Forelimb muscle (tissue), 1 donor: ENCODE measurements around the gene KRAS. TPM values are rescaled to one million over a fixed set of nuclear protein-coding genes. Genes with fewer than 3 reads are reported as not detected.

Experiments used
- DNase-seq: peaks from one replicate; pipeline ENCODE4 v3.0.0-alpha.2; 2013; ENCODE audit warnings: low read depth
- polyA plus RNA-seq: library from polyadenylated mRNA; unstranded; fragments of 120-200 nt; gene quantifications from one replicate; pipeline ENCODE4 v1.2.1, GENCODE V29; 2013; ENCODE audit not compliant: insufficient read length

KRAS gene
- polyA plus RNA-seq, 1 donor = 16.1 TPM

- peak; percentile 84 for DNase-seq
These were observed 55.4 kb downstream of the KRAS start, which contains the start of the genes DNAI7 and ETFRF1 for GRCh38 chr12:25195056-25195971. TSS of gene DNAI7 (minus strand) at chr12:25195160. CDS start at chr12:25195078, 82 bp downstream. TSS of gene ETFRF1 (plus strand) at chr12:25195237. CDS start at chr12:25203957, 8,720 bp downstream.

GRCh38 chr12:25194722-25195055 is 56.0 kb downstream of the KRAS start:
- no peak for DNase-seq

DNA sequence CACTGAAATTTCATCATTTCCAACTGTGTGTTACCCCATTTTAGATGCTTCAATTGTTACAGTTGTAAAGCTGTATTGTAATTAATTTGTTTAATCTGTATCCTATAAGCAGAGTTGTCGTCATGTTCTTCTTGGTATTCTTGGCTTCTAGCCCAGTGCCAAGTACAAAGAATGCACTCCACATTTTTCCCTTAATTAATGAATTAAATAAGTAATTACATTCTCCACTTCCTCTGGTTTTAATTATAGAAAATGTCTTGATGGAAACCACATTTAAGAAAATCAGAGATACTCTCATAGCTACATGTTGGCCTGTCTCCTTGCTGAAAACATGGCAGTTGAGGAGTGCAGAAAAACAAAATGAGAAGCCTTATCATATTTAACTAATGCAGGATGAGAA is 56.5 kb downstream of the KRAS start:
- no peak for DNase-seq

DNA sequence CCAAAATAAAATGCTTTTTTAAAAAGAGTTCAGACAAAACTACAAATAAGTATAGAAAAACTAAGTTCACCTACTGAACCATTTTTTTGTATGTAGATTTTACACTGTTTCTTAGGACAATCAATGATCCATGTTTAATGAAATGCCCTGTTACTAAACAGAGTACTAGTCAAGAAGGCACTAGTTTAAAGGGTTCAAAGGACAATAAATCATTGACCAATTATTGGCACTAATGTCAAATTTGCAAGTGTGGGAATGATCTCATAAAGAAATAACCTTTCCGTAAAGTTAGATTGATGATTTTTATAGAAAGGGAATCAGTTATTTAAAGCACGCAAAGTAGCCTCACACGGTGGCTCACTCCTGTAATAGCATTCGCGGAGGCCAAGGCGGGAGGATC is 59.9 kb downstream of the KRAS start:
- no peak for DNase-seq

GRCh38 chr12:25189656-25190055 is 61.1 kb downstream of the KRAS start:
- DNase-seq = no peak

- DNase-seq = no peak
These were observed 62.9 kb downstream of the KRAS start for GRCh38 chr12:25187781-25188180.

- no peak for DNase-seq
These were observed 63.8 kb downstream of the KRAS start for GRCh38 chr12:25186788-25187402.

DNA sequence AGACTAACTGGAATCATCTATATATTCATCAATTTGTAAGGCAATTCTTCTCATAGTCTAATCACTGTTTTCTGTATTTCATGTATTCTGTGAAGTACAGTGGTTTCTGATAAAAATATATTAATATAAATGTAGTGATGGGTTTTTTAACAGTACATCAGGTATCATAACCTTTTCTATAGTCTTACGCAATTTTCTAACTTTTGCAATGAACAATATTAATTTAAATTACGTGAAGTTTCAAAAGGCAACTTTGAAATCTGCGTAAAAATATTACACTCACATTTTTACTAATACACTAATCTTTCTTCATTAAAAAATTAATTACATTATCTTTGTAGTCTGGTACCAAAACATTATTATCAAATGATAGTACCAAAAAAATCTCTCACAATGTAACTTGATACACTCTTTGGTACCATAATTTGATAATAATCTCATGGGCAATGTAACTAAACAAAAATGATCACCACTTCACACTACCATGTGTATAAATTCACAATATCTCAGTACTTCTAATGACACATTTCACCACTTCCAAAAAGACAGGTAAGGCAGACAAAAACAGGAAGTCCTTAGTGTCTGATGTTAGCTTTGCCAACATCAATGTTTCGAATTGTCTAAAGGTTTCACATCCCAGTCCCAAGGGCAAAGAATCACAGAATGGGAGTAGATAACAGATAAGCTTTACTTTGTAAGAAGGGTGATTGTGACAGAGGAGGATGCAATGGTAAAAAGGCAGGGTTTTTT is 64.5 kb downstream of the KRAS start:
- DNase-seq = no peak

- no peak for DNase-seq
These were observed 66.6 kb downstream of the KRAS start for GRCh38 chr12:25184132-25184531.

DNA sequence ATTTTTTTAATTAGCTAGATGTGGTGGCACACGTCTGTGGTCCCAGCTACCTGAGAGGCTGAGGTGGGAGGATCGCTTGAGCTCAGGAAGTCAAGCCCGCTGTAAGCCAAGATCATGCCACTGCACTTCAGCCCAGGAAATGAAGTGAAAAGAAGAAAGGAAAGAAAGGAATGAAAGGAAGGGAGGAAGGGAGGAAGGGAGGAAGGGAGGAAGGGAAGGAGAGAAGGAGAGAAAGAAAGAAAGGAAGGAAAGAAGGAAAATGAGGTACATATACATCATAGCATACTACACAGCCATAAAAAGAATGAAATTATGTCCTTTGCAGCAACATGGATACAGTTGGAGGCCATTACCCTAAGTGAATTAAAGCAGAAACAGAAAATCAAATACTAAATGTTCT is 68.0 kb downstream of the KRAS start:
- DNase-seq = no peak

GRCh38 chr12:25162866-25163265 is 87.9 kb downstream of the KRAS start:
- no peak for DNase-seq

- DNase-seq = no peak
These were observed 94.7 kb downstream of the KRAS start for GRCh38 chr12:25156061-25156460.

DNA sequence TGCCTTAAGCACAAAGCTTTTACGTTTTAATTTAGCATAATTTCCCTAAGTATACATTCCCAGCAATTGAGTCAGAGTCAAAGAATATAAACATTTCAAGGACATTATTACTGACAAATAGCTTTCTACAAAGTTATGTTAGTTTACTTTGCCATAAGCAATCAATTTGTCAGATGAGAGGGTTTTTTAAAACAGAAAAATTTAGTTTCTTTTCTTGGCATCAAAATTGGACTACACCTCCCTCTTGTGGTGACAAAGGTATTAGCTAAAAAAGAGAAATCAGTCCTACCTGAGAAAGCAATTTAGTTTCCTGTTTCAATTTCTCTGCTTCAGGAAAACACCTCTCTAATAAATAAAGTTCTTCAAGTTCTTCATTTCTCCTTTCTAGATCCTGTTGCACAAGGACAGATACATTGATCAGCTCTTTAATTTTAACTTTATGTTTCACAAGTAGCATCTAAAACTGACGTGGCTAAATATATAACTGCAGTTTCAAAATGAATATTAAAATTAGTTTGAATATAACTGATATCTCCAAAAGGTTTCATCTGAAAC is 95.6 kb downstream of the KRAS start:
- DNase-seq = peak; percentile 5

Other genes starting within 250 kb of the KRAS start
- 0.38 TPM for gene DNAI7, start 55.8 kb downstream of the KRAS start, polyA plus RNA-seq
- gene ETFRF1, start 55.7 kb downstream of the KRAS start, polyA plus RNA-seq = 28.8 TPM